Esophagus squamous epithelium (tissue), 5 donors: ENCODE data around the gene RBM20. TPM values are rescaled to one million over a fixed set of nuclear protein-coding genes. Genes with fewer than 3 reads are reported as not detected.

ENCODE experiments used
- DNase-seq: peaks from one replicate; lab custom pipeline; 2025; lab: John Stamatoyannopoulos, UW
- H3K27ac ChIP-seq, 4 donors: fragments of 200-600 bp; sonication (generic); one replicate each; pipeline ENCODE4 v1.5.1; 2016 to 2019; ENCODE audit warnings: mild to moderate bottlenecking in 1 of 4
- H3K27me3 ChIP-seq, 4 donors: fragments of 200-600 bp; sonication (generic); 1 replicate in 3 of 4; 2 replicates in 1 of 4; pipeline versions ENCODE4 v1.5.1 to v1.6.0; 2017 to 2021; ENCODE audit warnings: antibody characterized with exemption in 1 of 4
- H3K36me3 ChIP-seq, 3 donors: fragments of 200-600 bp; sonication (generic); one replicate each; pipeline ENCODE4 v1.5.1; 2016 to 2019
- H3K4me1 ChIP-seq, 3 donors: fragments of 200-600 bp; sonication (generic); one replicate each; pipeline ENCODE4 v1.5.1; 2017 to 2019
- H3K4me3 ChIP-seq, 4 donors: fragments of 200-600 bp; sonication (generic); 1 replicate in 3 of 4; 2 replicates in 1 of 4; pipeline ENCODE4 v1.5.1; 2016 to 2019; ENCODE audit warnings: mild to moderate bottlenecking in 2 of 4, moderate library complexity in 1 of 4
- H3K9me3 ChIP-seq, 3 donors: fragments of 200-600 bp; sonication (generic); one replicate each; pipeline ENCODE4 v1.5.1; 2016 to 2019
- POLR2A ChIP-seq, 4 donors: fragments of 450-650 bp; IDR thresholded peaks; one replicate each; pipeline ENCODE4 v1.6.1; 2017; ENCODE audit warnings: antibody characterized with exemption in 4 of 4, mild to moderate bottlenecking in 4 of 4, moderate library complexity in 3 of 4
- WGBS, 2 donors: methylation state at CpG; one replicate each; pipeline ENCODE4 v1.1.5; 2018; 5-methylcytosine and 5-hydroxymethylcytosine counted together
- intact Hi-C: fragments of 100-400 bp; cut with DNase I; formaldehyde crosslinking; loops from one replicate; pipeline ENCODE4 v1.15.0; 2022
- total RNA-seq, 4 donors: library from RNA; depleted of rRNA; stranded (reverse); fragments of >200 nt; gene quantifications; one replicate each; pipeline ENCODE4 v1.1.0, GENCODE V29; 2016
- TF ChIP-seq, protein P1 (sequence below), 6 experiments: fragments of 450-650 bp in 4 of 6; fragments of 200-600 bp in 2 of 6; sonication (generic) in 2 of 6; IDR thresholded peaks; one replicate each; pipeline ENCODE4 v1.5.1; 2016 to 2019; ENCODE audit warnings: antibody characterized with exemption in 6 of 6, mild to moderate bottlenecking in 4 of 6, moderate library complexity in 4 of 6
- donor health status: DM: yes; HTN: yes; CAD: no.

The RBM20 gene
- total RNA-seq, 4 donors from 2014 or later: 2.1 to 10.3 (median 3.7) TPM

DNA sequence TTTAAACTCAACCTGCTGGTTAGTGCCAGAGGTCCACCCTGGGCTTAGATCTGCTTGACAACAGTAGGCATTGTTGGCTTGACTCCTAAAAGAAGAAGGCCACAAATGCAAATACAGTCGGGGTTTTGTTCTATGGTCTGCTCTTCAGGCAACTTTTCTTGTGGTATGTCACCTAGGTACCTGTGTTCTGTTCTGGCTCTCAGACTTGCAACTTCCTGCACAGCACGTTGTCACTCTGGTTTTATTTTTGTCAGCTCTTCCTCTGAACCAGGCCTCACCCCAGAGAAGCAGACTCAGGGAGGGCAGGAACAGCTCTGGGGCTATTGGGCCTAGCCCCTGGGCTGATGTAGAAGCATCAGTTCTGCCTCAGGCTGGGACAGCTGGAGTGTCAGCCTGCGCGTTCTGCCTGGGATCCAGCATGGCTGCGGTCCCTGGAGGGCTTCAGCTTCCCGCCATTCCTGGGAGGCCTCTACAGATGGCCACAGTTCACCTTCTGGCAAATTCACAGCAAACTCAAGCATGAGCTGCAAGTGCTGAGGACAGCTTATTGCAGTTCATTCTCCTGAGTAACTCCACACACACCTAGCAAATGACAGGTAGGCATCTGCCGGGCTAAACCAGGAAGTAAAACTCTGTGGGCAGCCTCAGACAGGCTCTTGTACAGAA lies 216.6 kb downstream of the RBM20 start:
- intact Hi-C loops: no loop called here
- no peak for DNase-seq
- H3K4me1 ChIP-seq: peaks cover 70 to 87% (median 72%) of the 10 kb centered on the region in 3 donors

DNA sequence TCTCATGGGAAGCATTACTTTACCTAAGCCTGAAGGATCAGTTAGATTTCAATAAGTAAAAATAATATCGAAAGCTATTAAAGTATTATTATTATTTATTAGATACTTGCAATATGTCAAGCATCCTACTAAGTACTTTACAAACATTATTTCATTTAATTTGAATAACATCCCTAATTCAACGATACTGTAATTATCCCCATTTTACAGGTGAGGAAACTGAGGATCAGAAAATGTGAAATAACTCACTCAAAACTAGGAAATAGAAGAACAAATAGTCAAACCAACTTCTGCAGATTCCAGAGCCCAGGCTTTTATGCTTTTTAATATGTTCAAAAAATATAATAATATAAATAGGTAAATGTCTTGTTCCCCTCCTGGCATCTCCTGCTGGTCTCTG lies 217.3 kb downstream of the RBM20 start:
- intact Hi-C loops: no loop called here
- 80 to 92% methylated on average over 2 of the region's 2 CpGs for WGBS, 2 donors
- H3K36me3 ChIP-seq: no peaks in the 10 kb centered on the region
- TF ChIP-seq, protein P1, sequence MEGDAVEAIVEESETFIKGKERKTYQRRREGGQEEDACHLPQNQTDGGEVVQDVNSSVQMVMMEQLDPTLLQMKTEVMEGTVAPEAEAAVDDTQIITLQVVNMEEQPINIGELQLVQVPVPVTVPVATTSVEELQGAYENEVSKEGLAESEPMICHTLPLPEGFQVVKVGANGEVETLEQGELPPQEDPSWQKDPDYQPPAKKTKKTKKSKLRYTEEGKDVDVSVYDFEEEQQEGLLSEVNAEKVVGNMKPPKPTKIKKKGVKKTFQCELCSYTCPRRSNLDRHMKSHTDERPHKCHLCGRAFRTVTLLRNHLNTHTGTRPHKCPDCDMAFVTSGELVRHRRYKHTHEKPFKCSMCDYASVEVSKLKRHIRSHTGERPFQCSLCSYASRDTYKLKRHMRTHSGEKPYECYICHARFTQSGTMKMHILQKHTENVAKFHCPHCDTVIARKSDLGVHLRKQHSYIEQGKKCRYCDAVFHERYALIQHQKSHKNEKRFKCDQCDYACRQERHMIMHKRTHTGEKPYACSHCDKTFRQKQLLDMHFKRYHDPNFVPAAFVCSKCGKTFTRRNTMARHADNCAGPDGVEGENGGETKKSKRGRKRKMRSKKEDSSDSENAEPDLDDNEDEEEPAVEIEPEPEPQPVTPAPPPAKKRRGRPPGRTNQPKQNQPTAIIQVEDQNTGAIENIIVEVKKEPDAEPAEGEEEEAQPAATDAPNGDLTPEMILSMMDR (IDR thresholded peaks at IDR 0.05): no peak
- no peak for TF ChIP-seq POLR2A (IDR thresholded peaks at IDR 0.05)
- no peak overlapping the region for H3K4me3 ChIP-seq
- no peaks in the 10 kb centered on the region for H3K9me3 ChIP-seq
- H3K27me3 ChIP-seq: no peaks in the 10 kb centered on the region
- no peak for DNase-seq
- H3K27ac ChIP-seq: peak overlapping the region; percentile 82 to 100 (median 95)
- peaks cover 78 to 95% (median 80%) of the 10 kb centered on the region in 3 donors for H3K4me1 ChIP-seq

More for the DNA sequence above, 216.6 kb downstream of the RBM20 start:
- WGBS, 2 donors: 13 to 45% methylated on average over 2 to 7 of the region's 7 CpGs
- no peaks in the 10 kb centered on the region for H3K27me3 ChIP-seq
- H3K27ac ChIP-seq: peak overlapping the region; percentile 82 to 100 (median 95)
- H3K9me3 ChIP-seq: no peaks in the 10 kb centered on the region
- no peaks in the 10 kb centered on the region for H3K36me3 ChIP-seq
- H3K4me3 ChIP-seq: no peak overlapping the region
- TF ChIP-seq, protein P1 (IDR thresholded peaks at IDR 0.05): no peak
- TF ChIP-seq POLR2A (IDR thresholded peaks at IDR 0.05): peak in 1 of 4 donors; percentile 45

DNA sequence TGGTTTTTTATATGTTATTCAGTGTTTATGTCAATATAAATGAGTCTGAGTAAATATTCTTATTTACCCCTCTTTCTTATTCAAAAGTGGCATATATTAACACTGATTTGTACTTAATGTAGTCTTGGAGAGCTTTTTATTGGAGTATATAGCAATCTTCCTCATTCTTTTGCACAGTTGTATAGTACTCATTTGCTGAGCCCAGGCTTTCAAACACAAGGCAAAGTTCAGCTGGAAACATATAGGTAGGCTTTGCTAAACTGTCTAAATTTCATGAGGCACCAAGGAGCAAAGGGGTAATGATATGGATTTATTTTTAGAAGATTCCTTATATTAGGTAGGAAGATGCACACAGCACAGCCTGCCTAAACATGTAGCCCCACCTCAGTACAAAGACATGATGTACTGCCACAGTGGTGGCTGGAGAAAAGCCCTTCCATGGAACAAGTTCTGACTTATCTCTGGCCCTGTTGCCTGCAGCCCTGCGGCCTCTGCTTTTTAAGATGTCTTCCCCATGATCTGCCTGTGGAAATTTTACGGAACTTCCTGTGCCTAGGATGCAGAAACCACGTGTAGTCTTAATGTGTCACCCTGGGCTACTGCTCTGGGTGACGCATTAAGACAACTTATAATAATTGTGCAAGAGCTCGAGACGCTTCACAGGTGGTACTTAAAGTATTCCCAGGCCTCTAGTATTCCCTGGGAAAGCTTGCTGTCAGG lies 218.0 kb downstream of the RBM20 start:
- WGBS, 2 donors: 38 to 65% methylated on average over 5 to 6 of the region's 6 CpGs
- Histone ChIP-seq H3K27ac (peak overlapping the region; percentile 82 to 100 (median 95)), H3K9me3 (no peaks in the 10 kb centered on the region), H3K36me3 (no peaks in the 10 kb centered on the region), H3K27me3 (no peaks in the 10 kb centered on the region), H3K4me3 (no peak overlapping the region), H3K4me1 (peaks cover 80 to 100% (median 86%) of the 10 kb centered on the region in 3 donors)
- DNase-seq: no peak
- intact Hi-C loops: no loop called here
- TF ChIP-seq POLR2A (IDR thresholded peaks at IDR 0.05): no peak
- TF ChIP-seq, protein P1 (IDR thresholded peaks at IDR 0.05): no peak

DNA sequence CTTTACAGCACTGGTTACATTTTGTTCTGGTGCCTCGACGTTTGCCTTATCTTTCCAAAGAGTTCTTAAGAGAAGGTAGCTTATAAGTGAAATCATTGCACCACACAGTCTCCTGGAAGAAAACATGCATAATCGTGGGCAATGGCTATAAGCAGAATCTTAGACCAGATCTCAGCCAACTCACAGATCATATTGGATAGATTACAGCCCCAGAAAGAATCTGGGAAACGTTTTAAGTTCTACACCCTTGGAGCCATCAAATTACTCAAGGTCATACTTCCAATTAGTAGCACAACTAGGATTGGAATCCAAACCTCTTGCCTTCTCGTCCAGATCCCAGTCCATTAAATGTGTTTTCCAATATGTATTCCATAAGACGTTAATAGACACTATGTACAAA lies 218.8 kb downstream of the RBM20 start:
- peaks cover 77 to 100% (median 86%) of the 10 kb centered on the region in 3 donors for H3K4me1 ChIP-seq
- no peak for DNase-seq
- no peaks in the 10 kb centered on the region for H3K9me3 ChIP-seq
- intact Hi-C loops: no loop called here
- 71 to 73% methylated on average over 6 of the region's 6 CpGs for WGBS, 2 donors
- no peak overlapping the region for H3K4me3 ChIP-seq
- H3K27me3 ChIP-seq: no peaks in the 10 kb centered on the region
- TF ChIP-seq, protein P1 (IDR thresholded peaks at IDR 0.05): no peak
- TF ChIP-seq POLR2A (IDR thresholded peaks at IDR 0.05): no peak
- H3K27ac ChIP-seq: peak overlapping the region; percentile 82 to 100 (median 95)
- no peaks in the 10 kb centered on the region for H3K36me3 ChIP-seq

DNA sequence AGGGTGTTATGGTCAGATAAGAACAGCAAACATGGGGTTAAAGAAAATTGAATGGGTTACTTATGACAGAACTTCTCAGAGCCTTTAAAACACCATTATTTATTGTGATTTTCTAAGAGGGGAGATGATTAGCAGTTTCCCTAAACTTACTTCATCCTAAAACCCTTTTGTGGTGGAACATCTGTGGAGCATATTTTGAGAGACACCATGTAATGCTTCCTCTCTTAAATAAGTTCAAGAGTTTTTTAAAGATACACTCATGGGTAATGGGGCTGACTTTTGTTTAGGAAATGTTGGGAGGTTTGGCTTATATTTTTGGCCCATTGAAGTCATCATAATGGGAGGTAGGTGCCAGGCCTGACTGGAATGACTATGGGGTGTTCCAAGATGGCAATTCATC lies 219.2 kb downstream of the RBM20 start:
- DNase-seq: no peak
- Histone ChIP-seq H3K4me1 (peaks cover 73 to 100% (median 84%) of the 10 kb centered on the region in 3 donors), H3K27ac (peak overlapping the region; percentile 88 to 100 (median 95)), H3K36me3 (no peaks in the 10 kb centered on the region), H3K4me3 (no peak overlapping the region), H3K9me3 (no peaks in the 10 kb centered on the region), H3K27me3 (no peaks in the 10 kb centered on the region)
- TF ChIP-seq POLR2A (IDR thresholded peaks at IDR 0.05): no peak
- TF ChIP-seq, protein P1 (IDR thresholded peaks at IDR 0.05): no peak
- intact Hi-C loops: no loop called here
